Inflammatory macrophage (primary cell): ENCODE data around the gene CHEK1.
"Not testable (repeated sequence)": the region's sequence is repeated elsewhere in the genome, so short reads cannot be mapped to it uniquely, and the experiment has no call there.

Experiments
- DNase-seq, 2 donors: peaks; one replicate each; pipeline ENCODE4 v3.0.0-alpha.2; 2020 to 2022

Gene CHEK1

GRCh38 chr11:125701018-125701610, 76.2 kb downstream of the CHEK1 start:
- no peak for DNase-seq

GRCh38 chr11:125701858-125702621, 77.1 kb downstream of the CHEK1 start:
- no peak for DNase-seq

DNA sequence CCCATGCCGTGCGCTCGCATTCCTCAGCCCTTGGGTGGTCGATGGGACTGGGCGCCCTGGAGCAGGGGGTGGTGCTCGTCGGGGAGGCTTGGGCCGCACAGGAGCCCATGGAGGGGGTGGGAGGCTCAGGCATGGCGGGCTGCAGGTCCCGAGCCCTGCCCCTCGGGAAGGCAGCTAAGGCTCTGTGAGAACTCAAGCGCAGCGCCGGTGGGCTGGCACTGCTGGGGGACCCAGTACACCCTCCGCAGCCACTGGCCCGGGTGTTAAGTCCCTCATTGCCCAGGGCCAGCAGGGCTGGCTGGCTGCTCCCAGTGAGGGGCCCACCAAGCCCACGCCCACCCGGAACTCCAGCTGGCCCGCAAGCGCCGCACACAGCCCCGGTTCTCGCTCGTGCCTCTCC, 79.7 kb downstream of the CHEK1 start:
- not testable (repeated sequence) for DNase-seq

- DNase-seq, result no peak
Measured at GRCh38 chr11:125720781-125721180, 95.8 kb downstream of the CHEK1 start.

DNA sequence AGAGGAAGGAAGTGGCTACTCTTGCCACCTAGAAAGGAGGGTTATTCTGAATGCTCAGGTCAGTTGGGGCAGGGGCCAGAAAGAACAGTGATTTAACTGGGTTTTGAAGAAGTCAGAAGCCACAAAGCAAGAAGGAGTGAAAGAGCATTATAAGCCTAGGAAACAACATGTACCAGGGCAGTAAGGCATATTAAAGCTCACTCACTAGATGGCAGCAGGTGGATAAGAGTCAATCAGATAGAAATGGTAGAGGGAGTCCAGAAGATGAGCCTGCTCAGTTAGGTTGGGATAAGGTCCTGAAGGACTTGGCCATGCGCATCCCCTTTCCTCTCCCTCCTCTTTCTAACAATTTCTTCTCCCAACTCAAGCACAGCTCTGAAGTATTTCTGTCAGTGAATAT, 99.2 kb downstream of the CHEK1 start:
- no peak for DNase-seq
